NT2/D1 (cell line): Measurements from ENCODE around the gene NEURL2.

Experiments used
- YY1 ChIP-seq: IDR thresholded peaks from 2 replicates; pipeline ENCODE4 v1.6.1; 2011; ENCODE audit not compliant: insufficient read length, insufficient read depth
- ZNF274 ChIP-seq: IDR thresholded peaks from 2 replicates; pipeline ENCODE4 v1.6.1; 2011; ENCODE audit warnings: mild to moderate bottlenecking, low read depth, low read length

DNA sequence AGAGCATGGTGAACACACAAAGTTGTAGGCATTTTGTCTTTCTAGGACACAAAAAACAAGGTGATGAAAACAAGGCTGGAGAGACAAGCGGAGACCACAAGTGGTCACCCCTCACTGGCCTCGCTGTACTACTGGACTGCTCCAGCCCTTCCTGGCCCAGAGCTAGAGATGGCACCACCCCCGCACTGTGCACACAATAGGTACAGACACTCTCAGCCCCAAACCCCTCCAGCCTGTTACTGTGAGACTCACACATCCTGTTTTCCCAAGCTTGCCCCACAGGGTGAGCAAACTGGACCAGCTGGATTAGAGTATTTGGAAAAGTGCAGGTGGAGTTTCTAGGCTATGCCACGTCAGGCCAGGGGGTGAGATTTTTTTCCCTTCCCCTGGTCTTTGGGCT, 18.4 kb downstream of the NEURL2 start:
- TF ChIP-seq ZNF274 (no peak), YY1 (no peak)
